ENCODE measurements around the gene MND1.

- TF ChIP-seq EP300 (IDR thresholded peaks at IDR 0.05) (no peak), CTCF (IDR thresholded peaks at IDR 0.05) (no peak), POLR2A (IDR thresholded peaks at IDR 0.05) (no peak), POLR2AphosphoS5 (IDR thresholded peaks at IDR 0.05) (no peak)
Observed at GRCh38 chr4:153384160-153384559, 39.7 kb downstream of the MND1 start.
